Measurements from ENCODE around the gene WFS1.

GRCh38 chr4:6325788-6326290 is 56.2 kb downstream of the WFS1 start:
- no peak for TF ChIP-seq CTCF (IDR thresholded peaks at IDR 0.05)
- no peak for TF ChIP-seq POLR2A (IDR thresholded peaks at IDR 0.05)
